Measurements from ENCODE around the gene ATP6V1D.

ATP6V1D gene

GRCh38 chr14:67395876-67396189, 36.2 kb upstream of the ATP6V1D start:
- Histone ChIP-seq H3K4me3 (replicated peaks; ENCODE audit: low read depth, low read length) (no peak overlapping the region), H3K36me3 (ENCODE audit: control insufficient read depth, insufficient read depth, low read length) (no peaks in the 10 kb centered on the region), H3K27me3 (replicated peaks; ENCODE audit: control insufficient read depth, insufficient read depth, low read length) (peaks cover 1% of the 10 kb centered on the region)
- no peak for TF ChIP-seq CTCF (IDR thresholded peaks at IDR 0.05; ENCODE audit: insufficient read depth, low read length, poor library complexity, severe bottlenecking)
- no peak for DNase-seq (ENCODE audit: extremely low read depth, insufficient read length)

- TF ChIP-seq CTCF (IDR thresholded peaks at IDR 0.05; ENCODE audit: insufficient read depth, low read length, poor library complexity, severe bottlenecking) = no peak
- peaks cover 1% of the 10 kb centered on the region for H3K27me3 ChIP-seq (replicated peaks; ENCODE audit: control insufficient read depth, insufficient read depth, low read length)
- H3K36me3 ChIP-seq (ENCODE audit: control insufficient read depth, insufficient read depth, low read length) = no peaks in the 10 kb centered on the region
- DNase-seq (ENCODE audit: extremely low read depth, insufficient read length) = no peak
- H3K4me3 ChIP-seq (replicated peaks; ENCODE audit: low read depth, low read length) = no peak overlapping the region
Observed at GRCh38 chr14:67395086-67395875, 35.7 kb upstream of the ATP6V1D start.

GRCh38 chr14:67393689-67394088, 34.1 kb upstream of the ATP6V1D start:
- no peak for TF ChIP-seq CTCF (IDR thresholded peaks at IDR 0.05; ENCODE audit: insufficient read depth, low read length, poor library complexity, severe bottlenecking)
- H3K4me3 ChIP-seq (replicated peaks; ENCODE audit: low read depth, low read length) = no peak overlapping the region
- no peaks in the 10 kb centered on the region for H3K36me3 ChIP-seq (ENCODE audit: control insufficient read depth, insufficient read depth, low read length)
- no peak for DNase-seq (ENCODE audit: extremely low read depth, insufficient read length)
- H3K27me3 ChIP-seq (replicated peaks; ENCODE audit: control insufficient read depth, insufficient read depth, low read length) = no peaks in the 10 kb centered on the region

GRCh38 chr14:67392800-67393199, 33.2 kb upstream of the ATP6V1D start:
- Histone ChIP-seq H3K36me3 (ENCODE audit: control insufficient read depth, insufficient read depth, low read length) (peaks cover 3% of the 10 kb centered on the region), H3K27me3 (replicated peaks; ENCODE audit: control insufficient read depth, insufficient read depth, low read length) (no peaks in the 10 kb centered on the region), H3K4me3 (replicated peaks; ENCODE audit: low read depth, low read length) (no peak overlapping the region)
- no peak for TF ChIP-seq CTCF (IDR thresholded peaks at IDR 0.05; ENCODE audit: insufficient read depth, low read length, poor library complexity, severe bottlenecking)
- DNase-seq (ENCODE audit: extremely low read depth, insufficient read length) = no peak

GRCh38 chr14:67392123-67392522, 32.5 kb upstream of the ATP6V1D start:
- Histone ChIP-seq H3K27me3 (replicated peaks; ENCODE audit: control insufficient read depth, insufficient read depth, low read length) (no peaks in the 10 kb centered on the region), H3K4me3 (replicated peaks; ENCODE audit: low read depth, low read length) (no peak overlapping the region), H3K36me3 (ENCODE audit: control insufficient read depth, insufficient read depth, low read length) (peaks cover 3% of the 10 kb centered on the region)
- TF ChIP-seq CTCF (IDR thresholded peaks at IDR 0.05; ENCODE audit: insufficient read depth, low read length, poor library complexity, severe bottlenecking) = no peak
- DNase-seq (ENCODE audit: extremely low read depth, insufficient read length) = no peak

GRCh38 chr14:67391268-67391667, 31.7 kb upstream of the ATP6V1D start:
- TF ChIP-seq CTCF (IDR thresholded peaks at IDR 0.05; ENCODE audit: insufficient read depth, low read length, poor library complexity, severe bottlenecking) = no peak
- Histone ChIP-seq H3K27me3 (replicated peaks; ENCODE audit: control insufficient read depth, insufficient read depth, low read length) (no peaks in the 10 kb centered on the region), H3K36me3 (ENCODE audit: control insufficient read depth, insufficient read depth, low read length) (peaks cover 3% of the 10 kb centered on the region), H3K4me3 (replicated peaks; ENCODE audit: low read depth, low read length) (no peak overlapping the region)
- DNase-seq (ENCODE audit: extremely low read depth, insufficient read length) = no peak

Measured in GM06990 (cell line).